HTR-8/SVneo (cell line): ENCODE measurements around the gene RBMY1J.
"Not testable (repeated sequence)": the region's sequence is repeated elsewhere in the genome, so short reads cannot be mapped to it uniquely, and the experiment has no call there.

Experiments
- DNase-seq: peaks from one replicate; pipeline ENCODE4 v3.0.0; 2011; ENCODE audit warnings: low spot score, mixed read lengths; ENCODE audit not compliant: insufficient read length
- FAIRE-seq: peaks from 2 replicates; lab custom pipeline; 2011; peaks lifted over from hg19 to GRCh38; lab: Jason Lieb, UNC

Gene RBMY1J

DNA sequence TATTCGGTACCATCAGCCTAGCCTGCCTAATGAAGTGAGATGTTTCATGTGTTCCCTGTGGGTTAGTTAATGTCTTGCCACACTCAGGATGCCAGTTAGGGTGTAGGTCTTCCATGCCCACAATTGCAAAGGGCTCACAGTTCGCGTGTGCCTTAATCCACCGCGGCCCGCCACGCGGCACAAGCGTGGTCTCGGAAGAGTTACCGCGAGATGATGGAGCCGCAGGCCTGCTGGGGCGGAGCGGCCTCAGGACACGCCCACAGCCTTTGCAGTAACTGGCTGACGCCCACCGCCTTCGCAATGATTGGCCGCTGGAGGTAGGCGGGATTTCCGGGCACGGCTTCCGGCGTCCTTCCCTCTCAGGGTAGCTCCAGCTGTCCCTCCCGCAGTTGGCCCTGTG is at the start of gene RBMY1J:
Gene RBMY1J (plus strand): TSS at position 301 of the 400 bp plus-strand sequence. CDS start 2,038 bp downstream, outside the sequence.
- FAIRE-seq, DNase-seq: not testable (repeated sequence)

DNA sequence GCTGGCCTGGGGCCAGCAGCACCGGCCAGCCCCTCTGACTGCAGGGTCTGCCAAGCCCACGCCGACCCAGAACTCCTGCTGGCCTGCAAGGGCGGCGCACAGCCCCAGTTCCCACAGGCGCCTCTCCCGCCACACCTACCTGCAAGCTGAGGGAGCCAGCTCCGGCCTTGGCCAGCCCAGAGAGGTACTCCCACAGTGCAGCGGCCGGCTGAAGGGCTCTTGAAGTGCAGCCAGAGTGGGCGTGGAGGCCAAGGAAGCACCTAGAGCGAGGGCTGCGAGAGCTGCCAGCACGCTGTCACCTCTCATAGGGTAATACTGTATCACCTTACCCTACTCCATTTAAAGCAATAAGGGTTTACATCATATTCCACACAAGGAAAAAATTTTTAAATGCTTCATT is 35.8 kb upstream of the RBMY1J start:
- no peak for FAIRE-seq
- DNase-seq, result no peak

- FAIRE-seq (no peak), DNase-seq (no peak)
Measured at GRCh38 chrY:22370623-22371022, 32.6 kb upstream of the RBMY1J start.

DNA sequence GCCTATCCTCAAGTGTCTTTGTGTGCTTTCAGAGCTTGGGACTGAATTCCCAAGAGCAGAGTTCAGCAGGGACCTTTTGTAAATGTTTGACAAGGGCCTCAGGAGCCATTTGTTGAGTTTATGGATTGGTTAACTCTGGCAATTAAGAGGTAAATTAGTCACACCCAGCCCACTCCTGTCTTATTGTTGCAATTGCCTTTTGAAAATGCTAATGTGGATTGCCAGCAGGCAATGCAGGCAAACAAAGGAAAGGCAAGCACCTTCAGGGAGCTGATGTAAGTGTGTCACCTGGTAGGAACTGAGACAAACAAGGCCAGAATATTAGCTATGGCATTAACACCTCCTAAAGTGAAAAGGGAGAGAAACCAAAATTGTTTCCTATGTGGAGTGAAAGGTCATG is 29.7 kb upstream of the RBMY1J start:
- FAIRE-seq (no peak), DNase-seq (no peak)

- DNase-seq, FAIRE-seq: not testable (repeated sequence)
Measured at GRCh38 chrY:22444718-22445396, 41.6 kb downstream of the RBMY1J start.

DNA sequence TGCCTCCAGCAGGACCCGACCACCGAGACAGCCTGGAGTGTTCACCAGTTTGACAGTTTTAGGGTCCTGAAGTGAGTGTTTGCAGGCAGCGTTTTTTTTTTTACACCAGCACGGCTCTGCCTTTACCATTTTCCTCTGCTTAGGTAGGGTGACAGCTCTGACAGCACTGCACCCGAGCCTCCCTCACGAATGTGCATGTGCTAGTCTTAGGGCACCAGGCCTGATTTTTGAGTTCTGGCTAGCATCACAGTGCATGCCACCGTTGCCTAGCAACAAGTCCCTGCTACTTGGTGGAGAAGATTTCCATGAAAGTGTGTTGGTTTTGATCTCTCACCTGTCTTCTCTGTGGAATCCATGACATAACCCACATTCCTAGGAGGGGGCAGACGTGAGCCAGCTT is 52.3 kb downstream of the RBMY1J start:
- DNase-seq, FAIRE-seq: not testable (repeated sequence)

GRCh38 chrY:22461962-22462361 is 58.8 kb downstream of the RBMY1J start:
- not testable (repeated sequence) for FAIRE-seq, DNase-seq
